Muscle layer of duodenum (tissue), 2 donors: ENCODE data around the gene SGK2.

Experiments used
- H3K27ac ChIP-seq: one replicate; pipeline ENCODE4 v1.7.0; 2013; ENCODE audit warnings: mild to moderate bottlenecking, low read length
- H3K27me3 ChIP-seq: one replicate; pipeline ENCODE4 v1.7.0; 2013; ENCODE audit warnings: low read depth, mild to moderate bottlenecking, control low read depth, low read length
- H3K36me3 ChIP-seq, 2 donors: one replicate each; pipeline ENCODE4 v1.7.0; 2013; ENCODE audit warnings: low read length in 2 of 2, control low read depth in 1 of 2, mild to moderate bottlenecking in 1 of 2; ENCODE audit not compliant: insufficient read depth in 2 of 2, control insufficient read depth in 1 of 2
- H3K4me1 ChIP-seq, 2 donors: one replicate each; pipeline ENCODE4 v1.7.0; 2013; ENCODE audit warnings: low read length in 2 of 2, mild to moderate bottlenecking in 2 of 2, control low read depth in 1 of 2, moderate library complexity in 1 of 2; ENCODE audit not compliant: insufficient read depth in 2 of 2, control insufficient read depth in 1 of 2
- H3K4me3 ChIP-seq, 2 donors: one replicate each; pipeline ENCODE4 v1.7.0; 2013; ENCODE audit warnings: low read length in 2 of 2, low read depth in 1 of 2, mild to moderate bottlenecking in 1 of 2
- H3K9me3 ChIP-seq, 2 donors: one replicate each; pipeline ENCODE4 v1.7.0; 2013; ENCODE audit warnings: low read length in 2 of 2, control low read depth in 1 of 2, mild to moderate bottlenecking in 1 of 2; ENCODE audit not compliant: control insufficient read depth in 1 of 2
- donor health status: healthy.

Gene SGK2

DNA sequence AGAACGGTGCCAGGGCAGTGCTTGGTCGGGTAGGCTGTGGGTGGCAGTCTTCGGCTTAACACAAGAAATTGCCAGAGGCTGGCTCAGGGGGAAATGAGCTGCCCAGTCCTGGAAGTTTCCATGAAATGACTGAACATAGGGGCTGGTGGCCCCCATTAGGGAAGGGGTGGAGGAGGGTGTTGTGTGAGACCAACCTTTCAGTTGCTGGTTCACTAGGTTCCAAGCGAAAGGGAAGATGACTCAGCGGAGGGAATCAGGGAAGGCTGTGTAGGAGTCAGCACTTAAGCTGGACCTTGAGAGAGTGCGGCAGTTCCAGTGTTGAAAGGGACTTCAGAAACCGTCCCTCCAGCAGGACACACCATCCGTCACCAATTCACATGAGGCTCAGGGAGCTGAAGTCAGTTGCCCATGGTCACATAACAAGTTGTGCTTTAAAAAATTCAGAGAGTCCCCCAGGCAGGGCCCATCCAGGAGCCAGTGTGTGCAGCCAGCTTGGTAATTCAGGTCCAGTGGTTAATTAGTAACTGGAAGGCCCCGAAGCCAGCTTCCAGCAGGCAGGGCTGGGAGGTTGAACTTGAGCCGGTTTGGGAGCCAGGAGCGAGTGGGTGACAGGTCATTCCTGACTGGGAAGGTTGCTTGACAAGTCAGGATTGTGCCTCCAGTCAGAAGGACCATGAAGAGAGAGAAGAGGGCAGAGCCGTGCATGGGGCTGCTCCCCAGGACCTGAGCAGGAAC lies at the start of gene SGK2:
TSS of gene SGK2 (plus strand) at position 616 of the 735 bp plus-strand sequence. CDS start 7,469 bp downstream, outside the sequence.
- no peaks in the 10 kb centered on the region for H3K36me3 ChIP-seq
- H3K4me1 ChIP-seq = no peaks in the 10 kb centered on the region
- peak within 1 kb of the TSS in 1 of 2 donors; percentile 27 for H3K4me3 ChIP-seq
- H3K9me3 ChIP-seq = no peaks in the 10 kb centered on the region
- H3K27ac ChIP-seq = peak within 1 kb of the TSS; percentile 72
- H3K27me3 ChIP-seq = no peaks in the 10 kb centered on the region

- H3K27me3 ChIP-seq = peaks cover 5% of the 10 kb centered on the region
- H3K4me1 ChIP-seq = peaks cover 0 to 37% of the 10 kb centered on the region in 2 donors
- no peaks in the 10 kb centered on the region for H3K9me3 ChIP-seq
- H3K36me3 ChIP-seq = no peaks in the 10 kb centered on the region
- no peak overlapping the region for H3K27ac ChIP-seq
- H3K4me3 ChIP-seq = no peak overlapping the region
These were observed 46.9 kb upstream of the SGK2 start for GRCh38 chr20:43511879-43512278.

GRCh38 chr20:43513372-43513930 lies 45.4 kb upstream of the SGK2 start:
- Histone ChIP-seq H3K27me3 (no peaks in the 10 kb centered on the region), H3K9me3 (no peaks in the 10 kb centered on the region), H3K4me1 (peaks cover 0 to 22% of the 10 kb centered on the region in 2 donors), H3K4me3 (peak overlapping the region; percentile 61 to 76), H3K36me3 (no peaks in the 10 kb centered on the region), H3K27ac (peak overlapping the region; percentile 23)

GRCh38 chr20:43513931-43514647 lies 44.7 kb upstream of the SGK2 start:
- H3K4me3 ChIP-seq = peak overlapping the region; percentile 62 to 76
- peaks cover 0 to 22% of the 10 kb centered on the region in 2 donors for H3K4me1 ChIP-seq
- no peaks in the 10 kb centered on the region for H3K27me3 ChIP-seq
- peak overlapping the region; percentile 23 for H3K27ac ChIP-seq
- H3K36me3 ChIP-seq = no peaks in the 10 kb centered on the region
- H3K9me3 ChIP-seq = no peaks in the 10 kb centered on the region

DNA sequence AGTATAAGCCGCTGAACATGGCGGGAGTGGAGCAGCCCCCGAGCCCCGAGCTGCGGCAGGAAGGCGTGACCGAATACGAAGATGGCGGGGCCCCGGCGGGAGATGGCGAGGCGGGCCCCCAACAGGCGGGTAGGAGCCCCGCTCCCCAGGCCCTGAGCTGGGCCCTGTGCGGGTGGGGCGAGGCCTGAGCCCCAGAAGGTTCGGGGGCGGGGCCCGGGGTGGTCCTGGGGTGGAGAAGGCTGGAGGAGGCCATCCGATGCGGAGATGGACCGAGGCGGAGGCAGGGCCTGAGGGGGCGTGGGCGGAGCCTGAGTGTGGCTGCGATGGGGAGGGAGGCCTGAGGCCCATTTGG lies 44.2 kb upstream of the SGK2 start:
- H3K27ac ChIP-seq = no peak overlapping the region

DNA sequence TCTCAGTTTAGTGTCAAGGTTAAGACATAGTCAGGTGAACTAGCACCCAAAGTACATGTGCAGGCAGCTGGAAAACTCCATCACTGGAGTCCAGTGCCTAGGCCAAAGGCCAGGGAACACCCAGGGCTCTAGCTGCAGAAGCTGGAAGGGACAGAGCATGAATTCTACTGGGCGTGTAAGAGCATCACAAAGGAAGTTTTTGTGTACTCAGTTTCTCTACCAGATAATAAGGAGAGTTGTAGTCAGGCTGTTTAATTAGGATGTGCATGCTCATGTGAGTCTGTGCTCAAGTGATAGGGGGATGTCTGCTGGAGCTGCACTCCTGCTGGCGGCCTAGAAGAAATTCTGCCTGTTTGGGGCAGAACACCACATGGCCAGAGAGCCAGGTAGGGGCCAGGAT lies 43.2 kb upstream of the SGK2 start:
- H3K27ac ChIP-seq = no peak overlapping the region

More for the DNA sequence above, 44.2 kb upstream of the SGK2 start:
- Histone ChIP-seq H3K36me3 (no peaks in the 10 kb centered on the region), H3K27me3 (no peaks in the 10 kb centered on the region), H3K4me1 (peaks cover 0 to 22% of the 10 kb centered on the region in 2 donors), H3K4me3 (peak overlapping the region; percentile 62 to 76), H3K9me3 (no peaks in the 10 kb centered on the region)

GRCh38 chr20:43516251-43516824 lies 42.5 kb upstream of the SGK2 start:
- Histone ChIP-seq H3K4me1 (peaks cover 0 to 22% of the 10 kb centered on the region in 2 donors), H3K36me3 (no peaks in the 10 kb centered on the region), H3K9me3 (no peaks in the 10 kb centered on the region), H3K27ac (no peak overlapping the region), H3K4me3 (no peak overlapping the region), H3K27me3 (no peaks in the 10 kb centered on the region)

More for the DNA sequence above, 43.2 kb upstream of the SGK2 start:
- Histone ChIP-seq H3K9me3 (no peaks in the 10 kb centered on the region), H3K4me1 (peaks cover 0 to 22% of the 10 kb centered on the region in 2 donors), H3K27me3 (no peaks in the 10 kb centered on the region), H3K36me3 (no peaks in the 10 kb centered on the region), H3K4me3 (no peak overlapping the region)

- H3K9me3 ChIP-seq = no peaks in the 10 kb centered on the region
- H3K4me1 ChIP-seq = peaks cover 0 to 6% of the 10 kb centered on the region in 2 donors
- H3K4me3 ChIP-seq = no peak overlapping the region
- no peaks in the 10 kb centered on the region for H3K27me3 ChIP-seq
- H3K27ac ChIP-seq = no peak overlapping the region
- no peaks in the 10 kb centered on the region for H3K36me3 ChIP-seq
These were observed 38.7 kb upstream of the SGK2 start for GRCh38 chr20:43520074-43520630.

GRCh38 chr20:43525021-43525420 lies 33.8 kb upstream of the SGK2 start:
- no peaks in the 10 kb centered on the region for H3K36me3 ChIP-seq
- H3K27ac ChIP-seq = no peak overlapping the region
- H3K4me1 ChIP-seq = no peaks in the 10 kb centered on the region
- H3K27me3 ChIP-seq = no peaks in the 10 kb centered on the region
- no peaks in the 10 kb centered on the region for H3K9me3 ChIP-seq
- H3K4me3 ChIP-seq = no peak overlapping the region

DNA sequence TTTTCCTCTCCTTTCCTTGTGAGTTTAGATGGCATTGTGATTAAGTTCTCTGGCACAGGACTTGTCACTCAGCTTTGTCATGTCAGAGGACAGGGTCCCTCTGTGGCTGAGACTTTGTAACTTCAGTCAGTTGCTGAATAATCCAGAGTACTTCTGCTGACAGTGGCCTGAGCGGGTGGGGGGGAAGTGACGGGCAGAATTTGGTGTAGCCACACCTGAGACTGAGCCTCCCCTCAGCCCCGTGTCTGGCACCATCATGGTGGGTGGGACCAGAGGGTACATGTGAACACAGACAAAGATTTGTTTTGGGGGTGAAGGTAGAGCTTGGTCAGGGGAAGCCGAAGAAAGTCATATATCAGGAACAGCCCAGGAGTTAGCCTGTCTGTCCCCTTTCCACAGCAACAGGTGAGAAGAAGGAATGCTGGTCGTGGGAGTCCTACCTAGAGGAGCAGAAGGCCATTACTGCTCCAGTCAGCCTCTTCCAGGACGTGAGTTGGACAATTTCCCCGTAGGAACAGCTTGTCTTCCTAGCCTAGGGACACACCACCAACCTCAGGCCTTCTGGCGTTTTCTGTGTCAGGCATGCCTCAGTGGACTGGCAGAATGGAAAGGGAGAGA lies 30.5 kb upstream of the SGK2 start:
- no peaks in the 10 kb centered on the region for H3K36me3 ChIP-seq

More for the DNA sequence above, 30.5 kb upstream of the SGK2 start:
- Histone ChIP-seq H3K9me3 (no peaks in the 10 kb centered on the region), H3K27me3 (no peaks in the 10 kb centered on the region), H3K4me1 (no peaks in the 10 kb centered on the region), H3K4me3 (no peak overlapping the region), H3K27ac (no peak overlapping the region)
